Measurements from ENCODE around the gene CACTIN. TPM values are rescaled to one million over a fixed set of nuclear protein-coding genes. Genes with fewer than 3 reads are reported as not detected.

The CACTIN gene
- total RNA-seq, 1 donor from 2014 or later, result 19.6 TPM

GRCh38 chr19:3617463-3617862 is 9.1 kb downstream of the CACTIN start:
- intact Hi-C loops (cut with DNase I), result loop anchor here (10.0 kb wide), 1 partner anchor 73 kb away; no protein-coding TSS in a partner anchor
- DNase-seq (ENCODE audit: low spot score), result no peak
- no peak for ATAC-seq

GRCh38 chr19:3615524-3616135 is 11.0 kb downstream of the CACTIN start:
- DNase-seq (ENCODE audit: low spot score), result no peak
- intact Hi-C loops (cut with DNase I), result loop anchor here (10.0 kb wide), 1 partner anchor 71 kb away; no protein-coding TSS in a partner anchor
- ATAC-seq, result no peak

- intact Hi-C loops (cut with DNase I), result loop anchor here (10.0 kb wide), 1 partner anchor 70 kb away; no protein-coding TSS in a partner anchor
Measured at GRCh38 chr19:3614858-3615505, 11.6 kb downstream of the CACTIN start.

GRCh38 chr19:3613818-3614661 is 12.6 kb downstream of the CACTIN start:
- DNase-seq (ENCODE audit: low spot score), result no peak
- intact Hi-C loops (cut with DNase I), result loop anchor here (10.0 kb wide), 1 partner anchor 69 kb away; no protein-coding TSS in a partner anchor
- no peak for ATAC-seq

More at GRCh38 chr19:3614858-3615505, 11.6 kb downstream of the CACTIN start:
- ATAC-seq (no peak), DNase-seq (ENCODE audit: low spot score) (no peak)

GRCh38 chr19:3612901-3613741 is 13.5 kb downstream of the CACTIN start:
- no peak for DNase-seq (ENCODE audit: low spot score)
- intact Hi-C loops (cut with DNase I), result loop anchor here (10.0 kb wide), 1 partner anchor 68 kb away; no protein-coding TSS in a partner anchor
- no peak for ATAC-seq

GRCh38 chr19:3612330-3612729 is 14.3 kb downstream of the CACTIN start:
- DNase-seq (ENCODE audit: low spot score) (no peak), ATAC-seq (no peak)
- intact Hi-C loops (cut with DNase I), result loop anchor here (10.0 kb wide), 1 partner anchor 68 kb away; no protein-coding TSS in a partner anchor

- ATAC-seq (no peak), DNase-seq (ENCODE audit: low spot score) (no peak)
- intact Hi-C loops (cut with DNase I), result loop anchor here (10.0 kb wide), 1 partner anchor 67 kb away; no protein-coding TSS in a partner anchor
Measured at GRCh38 chr19:3611841-3612240, 14.7 kb downstream of the CACTIN start.

- intact Hi-C loops (cut with DNase I), result loop anchor here (10.0 kb wide), 1 partner anchor 66 kb away; no protein-coding TSS in a partner anchor
- no peak for DNase-seq (ENCODE audit: low spot score)
- no peak for ATAC-seq
Measured at GRCh38 chr19:3610745-3611717, 15.6 kb downstream of the CACTIN start.

- no peak for DNase-seq (ENCODE audit: low spot score)
- ATAC-seq, result no peak
- intact Hi-C loops (cut with DNase I), result loop anchor here (10.0 kb wide), 1 partner anchor 65 kb away; no protein-coding TSS in a partner anchor
Measured at GRCh38 chr19:3609779-3610719, 16.5 kb downstream of the CACTIN start.

- intact Hi-C loops (cut with DNase I), result no loop called here
- ATAC-seq (no peak), DNase-seq (ENCODE audit: low spot score) (no peak)
Measured at GRCh38 chr19:3608750-3609322, 17.8 kb downstream of the CACTIN start.

- ATAC-seq (no peak), DNase-seq (ENCODE audit: low spot score) (no peak)
- intact Hi-C loops (cut with DNase I), result no loop called here
Measured at GRCh38 chr19:3608079-3608641, 18.4 kb downstream of the CACTIN start.

- no peak for DNase-seq (ENCODE audit: low spot score)
- peak; percentile 24 for ATAC-seq
- intact Hi-C loops (cut with DNase I), result no loop called here
Measured at GRCh38 chr19:3607303-3608078, 19.1 kb downstream of the CACTIN start.

- intact Hi-C loops (cut with DNase I), result no loop called here
- DNase-seq (ENCODE audit: low spot score) (peak; percentile 92), ATAC-seq (peak; percentile 74)
Measured at GRCh38 chr19:3606690-3607289, 19.8 kb downstream of the CACTIN start, which contains the start of gene TBXA2R. Gene TBXA2R (minus strand): TSS chr19:3606875. CDS start chr19:3600634, 6,241 bp downstream.

GRCh38 chr19:3606174-3606689 is 20.4 kb downstream of the CACTIN start:
- DNase-seq (ENCODE audit: low spot score), result no peak
- no peak for ATAC-seq
- intact Hi-C loops (cut with DNase I), result no loop called here

Measured in sciatic nerve (tissue), 2 donors.